ENCODE results near the gene C16orf96. TPM values are rescaled to one million over a fixed set of nuclear protein-coding genes. Genes with fewer than 3 reads are reported as not detected.

Gene C16orf96
- total RNA-seq = under 1 TPM; 0.25 to 0.39 TPM

GRCh38 chr16:4556112-4556511, at the start of gene C16orf96:
C16orf96 (plus strand) TSS chr16:4556340; CDS start chr16:4556490, 150 bp downstream.

GRCh38 chr16:4538350-4539235, 17.5 kb upstream of the C16orf96 start, which contains the start of gene CDIP1:
CDIP1 (minus strand) TSS chr16:4538773; CDS start chr16:4514130, 24,643 bp downstream.

GRCh38 chr16:4614571-4615383, 58.6 kb downstream of the C16orf96 start, which contains the start of gene UBALD1:
UBALD1 (minus strand) TSS chr16:4614888; CDS start chr16:4614797, 91 bp downstream.

GRCh38 chr16:4624015-4624826, 68.1 kb downstream of the C16orf96 start, which contains the start of gene MGRN1:
MGRN1 (plus strand) TSS chr16:4624826; CDS start chr16:4624961, 135 bp downstream.

Other genes starting within 250 kb of the C16orf96 start
- gene GLIS2, start 240.3 kb upstream of the C16orf96 start, total RNA-seq = under 1 TPM; 0.38 to 0.51 TPM
- gene PAM16, start 205.0 kb upstream of the C16orf96 start, total RNA-seq = 10 to 100 TPM; 33.6 to 34.8 TPM
- gene VASN, start 184.5 kb upstream of the C16orf96 start, total RNA-seq = not detected
- gene CORO7, start 139.7 kb upstream of the C16orf96 start, total RNA-seq = 100 to 1,000 TPM; 195 to 201 TPM
- gene DNAJA3, start 130.5 kb upstream of the C16orf96 start, total RNA-seq = 10 to 100 TPM; 43.5 to 45.3 TPM
- gene NMRAL1, start 81.7 kb upstream of the C16orf96 start, total RNA-seq = 10 to 100 TPM; 43.8 to 46.6 TPM
- 10 to 100 TPM; 77.6 to 85.4 TPM for gene HMOX2, start 79.9 kb upstream of the C16orf96 start, total RNA-seq
- gene CDIP1, start 17.6 kb upstream of the C16orf96 start, total RNA-seq = 10 to 100 TPM; 33.2 to 33.6 TPM
- gene UBALD1, start 58.5 kb downstream of the C16orf96 start, total RNA-seq = 10 to 100 TPM; 19.1 to 24.8 TPM
- 10 to 100 TPM; 72.8 to 73.6 TPM for gene MGRN1, start 68.5 kb downstream of the C16orf96 start, total RNA-seq
- gene NUDT16L1, start 137.2 kb downstream of the C16orf96 start, total RNA-seq = 10 to 100 TPM; 31.7 to 32.8 TPM
- 10 to 100 TPM; 15.0 to 15.6 TPM for gene ANKS3, start 177.9 kb downstream of the C16orf96 start, total RNA-seq
- gene DNAAF8, start 178.2 kb downstream of the C16orf96 start, total RNA-seq = under 1 TPM; 0.28 to 0.31 TPM
- 10 to 100 TPM; 23.0 to 24.7 TPM for gene ZNF500, start 210.8 kb downstream of the C16orf96 start, total RNA-seq
- gene SEPTIN12, start 232.0 kb downstream of the C16orf96 start, total RNA-seq = not detected
- gene SMIM22, start 239.0 kb downstream of the C16orf96 start, total RNA-seq = not detected
- gene ROGDI, start 246.3 kb downstream of the C16orf96 start, total RNA-seq = 10 to 100 TPM in 1 of 2 experiments, 1 to 10 TPM in 1; 7.0 to 10.7 TPM